GM15510 (cell line): Measurements from ENCODE around the gene IFFO2.
A peak's percentile ranks its signal among the peaks of the same experiment; 100 is the strongest.

Experiments
- POLR2A ChIP-seq: IDR thresholded peaks from 3 replicates; pipeline ENCODE4 v1.6.1; 2011; ENCODE audit warnings: borderline replicate concordance; ENCODE audit not compliant: insufficient read length; ENCODE audit errors: extremely low read depth

Gene IFFO2

GRCh38 chr1:18960409-18960808, 3.9 kb upstream of the IFFO2 start:
- no peak for TF ChIP-seq POLR2A

DNA sequence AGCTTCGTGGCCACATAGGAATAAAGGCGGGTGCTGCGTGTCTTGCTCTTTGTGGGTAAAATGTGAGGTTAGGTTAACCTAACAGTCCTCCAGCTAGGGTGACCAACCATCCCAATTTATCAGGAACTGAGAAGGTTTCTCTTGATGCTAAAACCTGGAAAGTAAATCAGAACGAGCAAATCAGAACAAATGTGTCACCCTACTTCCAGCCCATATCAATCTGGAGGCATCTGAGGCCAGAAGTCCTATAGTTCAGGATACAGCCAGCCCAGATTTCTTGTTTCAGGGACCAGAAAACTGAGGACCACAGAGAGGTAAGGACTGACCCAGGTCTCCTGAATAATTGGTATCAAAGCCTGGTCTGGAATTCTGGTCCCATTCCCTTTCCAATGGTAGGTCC, 3.1 kb upstream of the IFFO2 start:
- no peak for TF ChIP-seq POLR2A

- no peak for TF ChIP-seq POLR2A
These were observed 1.2 kb upstream of the IFFO2 start for GRCh38 chr1:18957532-18958300.

DNA sequence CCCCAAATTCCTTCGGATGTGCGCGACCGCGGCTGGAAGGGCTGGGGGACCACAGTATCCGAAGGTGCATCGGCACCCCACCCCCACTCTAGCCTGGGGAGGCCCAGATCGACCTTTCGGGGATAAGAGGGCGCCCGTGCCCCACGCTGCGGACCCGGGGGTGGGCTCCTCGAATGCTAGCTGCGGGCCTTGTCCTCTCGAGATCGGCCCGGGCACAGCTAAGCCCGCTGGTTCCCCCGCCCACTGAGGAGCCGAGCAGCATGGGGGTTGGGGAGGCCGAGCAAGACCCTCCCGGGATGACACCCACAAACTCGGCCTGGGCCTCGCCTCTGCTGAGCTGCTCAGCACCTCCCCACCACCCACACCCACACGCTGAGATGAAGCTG, 653 bp upstream of the IFFO2 start:
- TF ChIP-seq POLR2A = no peak

DNA sequence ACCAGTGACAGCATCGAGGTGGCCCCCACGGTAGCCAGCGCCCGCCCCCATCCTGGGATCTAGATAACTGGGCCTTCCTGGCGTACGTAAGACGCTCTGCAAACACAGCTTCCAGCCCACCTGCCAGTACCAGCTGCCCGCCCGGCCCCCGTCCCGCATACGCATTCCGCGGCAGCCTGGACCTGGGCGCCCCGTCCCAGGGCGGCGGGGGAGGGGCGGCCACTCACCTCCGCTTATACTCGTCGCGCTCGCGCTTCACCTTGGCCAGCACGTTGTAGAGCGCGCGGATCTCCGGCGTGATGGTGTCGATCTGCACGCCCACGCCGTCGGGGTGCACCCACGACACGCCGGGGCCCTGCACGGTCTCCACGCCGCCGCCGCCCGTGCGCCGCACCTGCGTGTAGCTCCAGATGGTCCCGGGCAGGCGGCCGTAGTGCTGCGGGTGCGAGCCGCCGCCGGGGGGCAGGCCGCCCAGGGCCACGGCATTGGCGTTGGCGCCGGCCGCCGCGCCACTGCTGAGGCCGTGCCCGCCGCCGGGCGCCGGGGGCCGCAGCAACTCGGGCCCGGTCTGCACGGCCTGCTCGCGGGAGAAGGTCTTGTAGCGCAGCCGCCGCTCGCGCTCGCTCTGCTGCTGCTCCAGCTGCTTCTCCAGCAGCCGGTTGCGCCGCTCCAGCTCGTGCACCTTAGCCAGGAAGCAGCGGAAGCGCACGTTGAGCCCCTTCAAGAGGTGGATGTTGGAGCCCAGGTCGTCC, 859 bp downstream of the IFFO2 start:
- TF ChIP-seq POLR2A = no peak

DNA sequence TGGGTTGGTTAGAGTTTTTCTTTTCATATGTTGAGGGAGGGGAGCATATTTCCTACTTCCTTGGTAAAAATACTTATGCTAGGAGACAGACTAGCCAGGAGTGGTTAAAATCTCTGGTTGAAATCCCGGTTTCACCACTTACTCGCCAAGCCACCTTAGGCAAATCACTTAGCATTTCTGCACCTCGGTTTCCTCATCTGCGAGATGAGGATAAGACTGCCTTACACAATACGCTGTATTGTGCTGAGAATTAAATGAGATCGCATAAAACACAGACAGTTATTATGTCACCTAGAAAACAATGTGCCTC, 1.4 kb downstream of the IFFO2 start:
- TF ChIP-seq POLR2A = no peak

GRCh38 chr1:18954270-18955071, 2.0 kb downstream of the IFFO2 start:
- no peak for TF ChIP-seq POLR2A

DNA sequence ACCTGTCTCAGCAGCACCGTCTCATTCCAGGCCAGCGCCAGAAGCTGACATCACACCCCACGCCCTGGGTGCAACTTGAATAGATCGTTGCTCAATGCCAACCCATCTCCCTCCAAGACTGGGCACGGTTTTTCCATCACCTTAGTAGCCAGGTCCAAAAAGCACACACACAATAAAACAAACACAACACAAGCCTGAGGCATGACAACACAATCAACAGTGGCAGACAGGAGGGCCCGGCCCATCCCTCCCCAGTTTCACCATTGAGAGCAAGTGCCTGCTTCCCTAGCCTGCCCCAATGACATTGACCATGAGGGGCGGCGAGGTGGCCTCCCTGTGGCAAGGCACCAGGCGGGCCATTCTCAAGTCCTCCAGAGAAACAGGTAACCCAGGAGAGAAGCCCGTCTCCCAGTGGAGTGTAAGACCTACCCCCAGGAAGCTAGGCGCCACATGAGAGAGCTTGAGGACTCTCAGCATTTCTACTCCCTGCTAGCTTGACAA, 2.7 kb downstream of the IFFO2 start:
- TF ChIP-seq POLR2A = no peak

- peak; percentile 42 for TF ChIP-seq POLR2A
These were observed 4.6 kb downstream of the IFFO2 start for GRCh38 chr1:18951818-18952391.

DNA sequence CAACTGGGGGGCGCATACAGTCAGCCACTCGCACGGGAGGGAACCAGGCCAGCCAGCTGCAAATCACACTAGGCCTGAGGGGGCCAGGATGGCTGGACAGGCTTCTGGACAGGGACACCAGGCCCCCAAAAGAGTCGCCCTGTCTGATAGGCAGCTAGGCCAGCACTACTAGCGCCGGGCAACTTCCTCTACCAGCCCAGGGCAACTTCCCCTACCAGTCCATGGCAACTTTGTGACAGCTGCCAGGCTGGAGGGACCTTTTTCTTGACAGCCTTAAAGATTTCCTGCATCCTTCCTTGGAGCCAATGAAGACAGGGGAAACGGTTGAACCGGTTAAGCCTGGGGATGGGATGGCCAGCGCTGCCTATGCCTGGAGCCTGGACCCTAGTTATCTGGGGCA, 5.1 kb downstream of the IFFO2 start:
- TF ChIP-seq POLR2A = no peak

- TF ChIP-seq POLR2A = peak; percentile 54
These were observed 6.0 kb downstream of the IFFO2 start for GRCh38 chr1:18950401-18951026.

DNA sequence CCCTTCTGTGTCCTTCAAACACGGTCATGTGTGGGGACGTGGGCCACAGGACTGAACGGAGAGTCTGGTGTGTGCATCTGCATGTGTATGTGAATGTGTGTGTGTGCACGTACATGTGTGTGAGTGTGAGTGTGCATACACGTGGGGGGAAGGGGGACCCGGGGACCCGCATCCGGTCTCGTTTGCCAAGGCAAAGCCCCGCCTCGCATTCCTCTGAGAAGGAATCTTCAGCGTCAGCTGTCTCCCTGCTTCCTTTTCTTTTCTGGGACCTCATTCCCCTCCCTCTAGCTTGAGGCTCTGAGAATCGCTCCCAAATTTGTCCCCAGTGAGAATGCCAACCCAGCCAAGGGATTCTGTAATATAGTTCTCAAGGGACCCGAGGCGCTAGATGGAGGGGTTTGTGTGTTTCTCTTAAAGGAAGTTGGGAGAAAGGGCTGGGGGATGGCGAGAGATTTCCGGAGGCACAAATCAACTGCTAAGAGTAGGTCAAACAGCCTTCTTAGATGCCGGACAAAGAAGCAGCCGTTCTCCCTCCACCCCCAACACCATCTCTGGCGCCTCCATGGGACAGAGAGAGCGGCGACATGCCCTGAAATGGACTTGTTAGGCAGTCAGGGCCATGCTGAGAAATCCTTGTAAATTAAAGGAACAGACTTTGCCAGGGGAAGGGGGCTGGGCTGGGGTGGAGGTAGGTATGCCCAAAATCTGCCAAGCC, 6.6 kb downstream of the IFFO2 start:
- TF ChIP-seq POLR2A = no peak

DNA sequence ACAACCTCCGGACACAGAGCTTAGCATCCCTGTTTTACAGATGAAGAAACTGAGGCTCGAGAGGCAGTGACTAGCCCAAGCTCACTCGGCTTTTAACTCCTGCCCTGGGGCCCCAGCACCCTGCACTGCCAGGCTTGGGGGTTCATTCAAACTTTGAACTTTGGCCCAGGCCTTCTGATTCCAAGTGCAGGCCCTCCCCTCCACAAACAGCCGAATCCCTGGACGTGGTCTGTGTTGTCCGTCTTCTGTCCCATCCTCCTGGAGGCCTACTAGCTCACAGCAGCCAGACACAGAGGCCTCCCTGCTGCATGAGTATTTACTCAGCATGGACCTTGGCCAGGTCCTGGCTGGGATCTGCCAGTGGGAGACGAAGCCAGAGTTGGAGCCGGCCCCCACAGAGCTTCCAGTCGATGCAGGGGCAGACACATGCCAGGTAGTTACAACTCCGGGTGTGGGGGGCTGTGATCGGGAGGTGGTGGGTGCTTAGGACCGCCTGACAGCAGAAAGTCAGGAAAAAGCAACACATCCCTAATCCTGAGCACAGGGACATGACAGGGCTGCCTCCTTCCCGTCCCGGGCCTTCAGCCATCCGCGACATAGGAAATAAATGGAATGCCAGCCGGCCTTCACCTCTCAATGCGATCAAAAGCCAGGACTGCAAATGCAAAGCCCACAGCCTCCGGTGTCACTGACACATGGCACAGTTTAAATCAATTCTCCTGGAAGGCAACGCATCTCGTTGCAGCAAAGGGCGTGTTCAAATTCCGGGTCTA, 7.4 kb downstream of the IFFO2 start:
- TF ChIP-seq POLR2A = no peak

GRCh38 chr1:18948048-18948912, 8.2 kb downstream of the IFFO2 start:
- no peak for TF ChIP-seq POLR2A
